ENCODE data around the gene KLF15.
"Not testable (repeated sequence)": the region's sequence is repeated elsewhere in the genome, so short reads cannot be mapped to it uniquely, and the experiment has no call there.

Gene KLF15

DNA sequence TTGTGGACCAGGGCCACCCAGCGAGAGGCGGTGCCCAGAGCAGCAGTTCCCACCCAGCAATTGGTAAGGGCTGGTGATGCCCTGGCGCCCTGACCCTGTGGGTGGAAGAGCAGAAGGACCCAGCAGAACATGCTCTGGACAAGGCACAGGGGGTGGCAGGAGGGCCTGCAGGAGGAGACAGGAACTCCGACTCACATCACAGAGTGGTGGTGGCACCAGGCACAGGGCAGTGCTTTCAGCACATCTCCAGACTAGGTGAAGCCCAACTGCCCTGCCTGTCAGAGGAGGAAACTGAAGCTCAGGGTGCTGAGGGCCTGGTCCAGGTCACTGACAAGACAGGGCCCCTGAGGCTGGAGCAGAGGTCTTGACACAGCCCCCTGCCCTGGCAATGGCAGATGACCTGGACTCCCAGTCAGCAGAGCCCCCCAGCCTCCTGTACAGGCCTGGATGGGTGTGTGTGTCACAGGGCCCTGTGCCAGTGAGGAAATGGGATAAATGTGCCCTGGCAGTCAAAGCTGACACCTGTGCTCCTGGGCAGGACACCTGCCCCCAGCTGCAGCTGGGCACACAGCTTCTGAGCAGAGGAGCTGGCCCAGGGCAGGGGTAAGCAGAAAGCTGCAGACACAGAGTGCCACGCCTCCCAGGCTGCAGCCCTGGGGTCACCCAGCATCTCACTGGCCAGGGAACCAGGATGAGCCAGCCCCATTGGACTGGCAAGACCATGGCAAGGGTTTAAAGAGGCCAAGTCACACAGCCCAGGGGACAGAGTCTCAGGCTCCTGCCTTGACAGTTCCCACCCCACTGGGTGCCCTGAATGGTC lies 11.4 kb downstream of the KLF15 start:
- DNase-seq = no peak

DNA sequence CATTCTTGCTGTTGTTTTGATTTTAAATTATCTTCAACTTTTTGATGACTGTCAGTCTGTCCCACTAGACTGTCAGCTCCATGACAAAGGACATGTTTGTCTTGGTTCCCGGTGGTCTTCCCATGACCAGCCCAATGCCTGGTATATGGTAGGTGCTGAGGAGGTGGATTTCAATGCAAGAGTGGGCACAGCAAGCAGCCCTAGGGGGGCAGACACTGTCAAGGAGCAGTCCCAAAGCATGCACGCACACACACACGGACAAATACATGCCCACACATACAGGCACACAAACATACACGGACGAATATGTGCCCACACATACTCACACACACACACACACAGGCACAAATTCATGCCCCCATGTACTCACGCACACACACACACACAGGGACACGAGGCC lies 12.0 kb downstream of the KLF15 start:
- no peak for DNase-seq

DNA sequence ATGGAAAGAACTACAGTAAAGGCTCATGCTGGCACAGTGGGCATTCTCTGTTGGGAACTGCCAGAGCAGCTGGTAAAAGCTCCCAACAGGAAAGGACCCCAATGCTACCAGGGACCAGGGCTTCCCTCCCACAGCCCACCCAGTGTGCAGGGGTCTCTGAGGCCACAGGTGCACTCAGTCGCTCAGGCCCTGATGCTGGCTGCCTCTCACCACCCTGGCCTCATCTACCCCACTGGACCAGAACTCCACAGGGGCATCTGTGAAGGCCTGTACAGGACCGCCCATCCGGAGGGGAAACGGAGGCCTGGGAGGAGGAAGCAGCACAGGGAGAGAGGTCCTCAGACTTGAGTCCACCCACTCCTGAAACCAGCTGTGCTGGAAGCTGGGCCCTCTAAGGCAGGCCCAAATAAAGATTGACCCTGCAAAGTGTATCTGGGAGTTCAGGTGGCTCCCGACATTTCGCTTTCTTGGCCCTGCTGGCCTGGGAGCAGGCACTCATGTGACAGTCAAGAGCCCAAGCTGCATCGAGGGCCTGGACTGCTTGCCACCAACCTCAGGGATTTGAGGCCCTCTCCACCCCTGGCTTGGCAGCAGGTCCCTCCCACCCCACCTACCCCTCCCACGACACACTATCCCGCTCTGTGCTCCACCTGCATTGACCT lies 12.7 kb downstream of the KLF15 start:
- no peak for DNase-seq

DNA sequence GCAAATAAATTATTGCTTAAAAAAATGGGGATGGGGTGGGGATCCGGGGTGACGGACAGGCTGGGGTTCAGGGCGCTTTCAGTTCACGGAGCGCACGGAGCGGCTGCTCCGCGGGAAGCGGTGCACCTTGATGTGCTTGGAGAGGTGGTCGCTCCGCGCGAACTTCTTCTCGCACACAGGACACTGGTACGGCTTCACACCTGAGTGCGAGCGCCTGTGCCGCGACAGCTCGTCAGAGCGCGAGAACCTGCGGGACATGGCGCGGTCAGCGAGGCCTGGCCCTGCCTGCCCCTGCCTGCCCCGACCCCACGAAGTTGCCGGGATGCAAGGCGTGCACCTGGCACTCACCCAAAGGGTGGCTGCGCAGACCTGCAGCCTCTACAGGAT lies 13.6 kb downstream of the KLF15 start:
- no peak for DNase-seq

DNA sequence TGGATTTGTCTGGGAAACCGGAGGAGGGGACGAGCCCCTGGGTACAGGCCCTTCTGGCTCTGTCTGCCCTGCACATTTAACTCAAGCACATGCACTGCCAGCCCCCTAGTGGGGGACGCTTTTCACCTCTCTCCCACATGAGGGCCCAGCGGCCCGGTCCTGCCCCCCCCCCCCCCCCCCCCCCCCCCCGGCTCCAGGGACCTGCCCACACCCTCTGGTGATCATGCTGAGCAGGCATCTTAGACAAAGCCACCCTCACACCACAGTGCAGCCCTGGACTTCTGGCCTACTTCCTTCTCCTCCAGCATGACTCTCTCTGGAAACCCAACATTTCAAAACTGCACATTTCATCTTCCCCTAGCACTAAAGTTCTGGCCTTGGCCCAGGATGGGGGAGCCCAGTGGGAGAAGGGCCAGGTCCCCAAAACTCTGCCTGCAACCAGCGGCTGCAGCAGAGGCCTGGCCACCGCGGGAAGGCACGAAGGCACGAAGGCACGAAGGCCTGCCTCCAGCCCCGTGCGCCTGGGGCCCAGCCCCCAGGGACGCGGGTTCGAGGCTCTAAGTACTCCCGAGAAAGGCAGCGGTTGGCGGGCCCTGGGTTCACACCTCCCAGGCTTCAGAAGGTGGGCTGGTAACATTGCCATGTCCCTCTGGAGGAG lies 14.1 kb downstream of the KLF15 start:
- no peak for DNase-seq

DNA sequence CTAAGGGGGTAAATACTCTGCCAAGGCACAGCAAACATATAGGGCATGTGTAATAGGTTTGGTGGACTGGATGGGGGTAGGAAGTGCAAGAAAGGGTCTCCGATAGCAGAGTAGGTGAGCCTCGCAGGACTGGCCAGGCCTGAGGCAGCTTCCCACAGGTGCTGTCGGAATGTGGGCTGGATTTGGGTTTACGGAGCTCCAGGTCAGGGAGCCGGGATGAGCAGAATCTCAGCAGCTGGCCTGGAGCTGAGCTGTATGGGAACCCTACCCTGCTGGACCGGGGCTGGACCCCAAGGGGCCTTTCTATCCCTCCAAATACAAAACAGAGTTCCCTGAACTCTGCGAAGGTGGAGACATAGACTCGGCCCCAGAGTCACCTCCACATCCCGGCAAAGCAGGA lies 15.0 kb downstream of the KLF15 start:
- no peak for DNase-seq

DNA sequence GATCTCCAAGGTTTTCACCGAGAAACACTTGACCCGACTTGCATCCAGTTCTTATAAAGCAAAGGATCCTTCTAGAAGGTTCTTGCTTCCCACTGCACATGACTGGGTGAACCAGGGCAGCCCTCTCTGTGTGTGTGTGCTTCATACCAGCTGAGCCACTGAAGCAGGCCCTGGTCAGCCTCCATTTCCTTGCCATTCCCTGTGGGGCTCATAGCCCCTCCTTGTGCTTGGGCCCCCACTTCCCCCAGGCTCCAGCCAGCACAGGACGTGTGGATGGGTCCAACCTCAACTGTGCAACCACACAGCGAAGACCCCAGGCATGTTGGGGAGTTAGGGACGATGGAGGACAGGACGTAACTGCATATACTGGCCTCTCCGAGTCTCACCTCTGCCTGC lies 15.5 kb downstream of the KLF15 start:
- DNase-seq = no peak

DNA sequence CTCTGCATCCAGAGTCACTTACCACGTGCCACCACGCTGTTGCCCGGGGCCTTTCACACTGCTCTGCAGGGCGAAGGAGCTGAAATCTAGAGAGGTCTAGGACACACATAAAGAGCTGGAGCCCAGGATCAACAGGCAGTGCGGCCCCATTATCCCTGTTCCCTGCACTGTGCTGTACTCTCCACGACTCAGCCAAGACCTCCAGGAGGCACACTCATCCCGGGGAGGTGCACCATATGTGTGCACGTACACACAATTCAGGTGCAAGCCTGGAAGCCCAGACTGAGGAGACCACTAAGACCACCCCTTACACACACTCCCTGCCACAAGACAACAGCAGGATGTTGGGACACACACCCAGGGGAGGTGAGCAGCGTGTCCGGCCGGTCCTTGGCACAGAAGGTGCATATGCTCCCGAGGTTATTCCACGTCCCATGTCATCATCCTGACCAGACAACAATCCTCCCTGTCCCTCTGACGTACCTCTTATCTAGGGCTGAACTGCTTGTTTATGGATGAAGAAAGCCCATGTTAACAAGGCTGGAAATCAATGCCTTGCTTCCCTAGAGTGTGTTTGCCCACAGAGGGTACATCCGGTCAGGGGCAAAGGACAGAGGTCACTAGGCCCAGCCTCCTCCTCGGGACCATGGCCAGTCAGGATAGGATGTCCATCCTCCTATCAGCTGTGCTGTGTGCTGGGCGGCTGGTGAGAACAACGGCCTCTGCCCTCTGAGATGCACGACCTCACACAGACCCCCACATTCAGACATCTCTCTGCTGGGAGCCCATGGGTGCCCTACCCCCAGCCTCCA lies 16.1 kb downstream of the KLF15 start:
- DNase-seq = no peak

DNA sequence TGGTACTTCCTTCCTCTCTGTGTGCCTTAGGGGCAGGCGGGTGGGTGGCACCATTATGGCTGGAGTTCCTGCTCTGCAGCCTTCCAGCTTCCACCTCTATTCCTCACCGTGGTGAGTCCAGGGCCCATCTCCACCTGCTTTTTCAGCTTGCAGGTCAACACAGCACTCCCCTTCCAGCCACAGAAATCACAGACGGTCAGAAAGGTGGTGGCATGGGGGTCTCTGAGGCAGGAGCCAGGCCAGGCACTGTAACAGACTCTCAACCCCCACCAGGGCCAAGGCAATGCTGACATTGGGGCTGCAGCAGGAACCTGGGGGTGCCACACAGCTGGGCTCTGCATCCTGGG lies 16.6 kb downstream of the KLF15 start:
- DNase-seq = no peak

DNA sequence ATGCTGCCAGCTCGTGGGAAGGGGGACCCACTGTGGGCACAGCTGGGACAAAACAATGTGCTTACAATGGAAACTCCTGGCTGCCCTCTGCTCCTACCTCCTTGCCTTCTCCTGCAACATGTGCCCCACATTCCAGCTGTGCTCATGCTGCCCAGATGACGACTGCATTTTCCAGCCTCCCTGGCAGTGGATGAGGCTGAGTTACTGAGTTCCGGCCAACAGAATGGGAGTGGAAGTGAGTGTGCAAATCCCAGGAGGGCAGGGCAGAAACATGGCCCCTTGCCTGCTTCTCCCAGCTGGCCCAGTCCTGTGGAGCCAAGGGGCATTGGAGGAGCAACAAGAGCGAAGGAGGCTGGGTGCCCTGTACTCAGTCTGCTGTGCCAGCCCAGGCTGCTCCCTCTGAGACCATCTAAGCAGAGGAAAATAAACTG lies 17.1 kb downstream of the KLF15 start:
- no peak for DNase-seq

DNA sequence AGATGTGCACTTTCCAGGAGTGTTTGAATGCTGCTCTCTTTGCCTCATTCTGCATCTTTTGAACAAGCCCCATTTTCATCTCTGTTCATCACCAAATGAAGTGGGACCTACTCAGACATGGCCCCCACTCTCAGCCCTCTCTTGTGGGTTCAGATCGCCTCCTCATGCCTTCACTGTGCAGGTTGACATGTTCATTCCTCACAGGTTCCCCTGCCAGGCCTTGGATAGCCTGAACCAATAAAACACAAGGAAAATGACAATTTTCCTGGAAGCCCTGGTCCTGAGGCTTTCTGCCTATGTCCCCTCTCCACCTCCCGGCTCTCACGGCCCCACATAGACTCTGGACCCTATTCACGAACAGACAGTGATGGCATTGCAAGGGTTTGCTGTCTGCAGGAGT lies 17.7 kb downstream of the KLF15 start:
- no peak for DNase-seq

DNA sequence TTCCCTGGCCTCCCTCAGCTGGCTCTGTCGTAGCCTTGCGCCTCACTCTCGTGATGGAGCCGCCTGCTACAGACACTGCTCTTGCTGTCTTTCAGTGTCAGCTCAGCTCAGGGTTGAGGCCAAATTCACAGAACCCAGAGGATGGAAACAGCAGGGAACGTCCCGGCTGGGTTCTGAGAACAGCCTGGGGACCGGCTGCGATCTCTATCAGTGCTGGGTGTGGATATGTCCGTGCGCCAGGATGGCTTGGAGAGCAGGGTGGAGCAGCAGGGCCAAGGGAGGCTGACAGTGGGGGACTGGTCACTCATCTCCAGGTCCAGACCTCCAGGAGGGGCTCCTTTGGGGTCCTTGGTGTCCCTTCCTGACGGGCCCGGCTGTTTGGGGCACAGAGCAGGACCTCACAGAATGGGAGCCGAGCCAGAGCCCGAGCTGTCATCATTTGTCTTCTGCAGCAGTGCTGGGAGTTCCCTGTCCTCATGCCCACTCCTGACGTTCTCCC lies 18.4 kb downstream of the KLF15 start:
- DNase-seq = no peak

DNA sequence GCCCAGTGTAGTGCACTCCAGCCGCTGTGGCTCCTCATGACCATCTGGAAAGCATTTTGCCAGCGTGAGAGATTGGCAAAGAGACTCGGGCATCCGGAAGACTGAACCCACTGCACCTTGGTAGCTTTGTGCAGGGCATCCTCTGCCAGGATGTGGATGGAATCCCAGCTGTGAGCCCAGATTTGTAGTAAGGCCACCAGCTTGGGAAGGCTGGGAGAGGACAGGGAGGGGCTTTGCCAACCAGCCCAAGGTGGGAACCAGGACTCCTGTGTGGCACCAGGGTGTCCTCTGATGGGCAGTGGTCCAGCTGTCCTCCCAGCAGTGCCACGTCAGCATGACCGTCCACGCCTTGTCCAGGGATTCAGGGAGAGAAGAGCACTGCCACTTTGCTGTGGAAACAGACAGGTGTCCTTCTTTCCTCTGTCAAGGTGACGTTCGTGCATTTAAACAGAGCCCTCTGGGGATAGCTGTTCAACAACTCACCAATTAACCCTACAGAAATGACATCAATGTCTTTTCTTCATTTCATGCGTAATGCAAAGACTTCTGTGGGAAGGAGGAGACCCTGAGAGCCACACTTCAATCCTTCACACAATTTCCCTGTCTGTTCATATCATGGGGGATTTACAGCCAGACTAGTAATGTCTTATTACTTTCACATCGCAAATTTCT lies 19.1 kb downstream of the KLF15 start:
- DNase-seq = no peak

DNA sequence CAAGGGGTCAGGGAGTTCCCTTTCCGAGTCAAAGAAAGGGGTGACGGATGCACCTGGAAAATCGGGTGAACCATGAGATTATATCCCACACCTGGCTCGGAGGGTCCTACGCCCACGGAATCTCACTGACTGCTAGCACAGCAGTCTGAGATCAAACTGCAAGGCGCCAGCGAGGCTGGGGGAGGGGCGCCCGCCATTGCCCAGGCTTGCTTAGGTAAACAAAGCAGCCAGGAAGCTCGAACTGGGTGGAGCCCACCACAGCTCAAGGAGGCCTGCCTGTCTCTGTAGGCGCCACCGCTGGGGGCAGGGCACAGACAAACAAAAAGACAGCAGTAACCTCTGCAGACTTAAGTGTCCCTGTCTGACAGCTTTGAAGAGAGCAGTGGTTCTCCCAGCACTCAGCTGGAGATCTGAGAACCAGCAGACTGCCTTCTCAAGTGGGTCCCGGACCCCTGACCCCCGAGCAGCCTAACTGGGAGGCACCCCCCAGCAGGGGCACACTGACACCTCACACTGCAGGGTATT lies 25.3 kb downstream of the KLF15 start:
- not testable (repeated sequence) for DNase-seq

DNA sequence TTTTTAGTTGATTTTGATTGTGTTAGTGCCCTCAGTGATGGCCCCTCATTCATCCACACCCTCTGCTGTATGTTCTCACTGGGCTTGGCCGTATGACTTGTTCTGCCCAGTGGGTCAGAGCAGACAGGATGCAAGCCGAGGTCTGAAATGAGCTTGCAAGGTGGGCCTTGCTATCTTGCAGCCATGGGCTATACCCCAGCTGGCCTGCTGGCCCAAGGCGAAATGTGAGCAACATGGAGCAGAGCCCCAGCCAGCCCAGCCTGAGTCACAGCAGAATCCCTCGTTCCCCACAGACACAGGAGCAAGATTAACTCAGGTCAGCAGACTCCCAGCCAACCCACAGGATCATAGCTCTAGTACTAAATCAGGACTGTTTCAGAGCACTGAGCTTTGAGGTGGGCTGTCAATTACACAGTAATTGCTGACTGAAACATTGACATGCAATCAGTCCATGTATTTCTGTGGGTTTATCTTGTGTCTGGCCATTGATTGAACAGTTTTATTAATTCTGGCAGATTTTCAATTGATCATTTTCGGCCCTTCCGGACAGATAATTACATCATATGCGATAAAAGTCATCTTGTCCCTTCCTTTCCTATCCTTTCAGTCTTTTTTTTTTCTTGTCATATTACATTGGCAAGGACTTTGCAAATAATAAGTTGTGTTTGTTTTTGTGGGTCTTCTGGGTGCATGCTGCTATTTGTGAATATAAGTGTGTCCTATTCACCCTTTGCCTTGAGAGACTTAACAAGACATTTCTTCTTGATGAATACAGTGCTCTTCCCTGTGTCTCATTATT lies 27.1 kb downstream of the KLF15 start:
- no peak for DNase-seq

DNA sequence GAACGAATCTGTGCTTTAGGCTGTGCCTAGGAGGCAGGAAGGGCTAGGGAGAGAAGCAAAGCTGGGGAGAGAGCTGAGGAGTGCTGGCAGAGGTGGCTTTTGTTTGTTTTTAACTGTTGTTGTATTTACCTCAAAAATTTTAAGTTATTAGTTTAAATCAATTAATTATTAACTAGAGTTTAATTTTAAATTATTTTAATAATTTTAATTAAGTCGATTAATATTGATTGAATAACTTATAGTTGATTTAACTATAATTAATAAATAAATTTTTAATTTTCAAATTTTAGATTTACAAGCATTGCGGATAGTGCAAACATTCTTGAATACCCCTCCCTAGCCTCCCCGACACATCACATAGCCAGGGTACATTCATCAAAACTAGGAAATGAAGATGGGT lies 30.6 kb downstream of the KLF15 start:
- no peak for DNase-seq

DNA sequence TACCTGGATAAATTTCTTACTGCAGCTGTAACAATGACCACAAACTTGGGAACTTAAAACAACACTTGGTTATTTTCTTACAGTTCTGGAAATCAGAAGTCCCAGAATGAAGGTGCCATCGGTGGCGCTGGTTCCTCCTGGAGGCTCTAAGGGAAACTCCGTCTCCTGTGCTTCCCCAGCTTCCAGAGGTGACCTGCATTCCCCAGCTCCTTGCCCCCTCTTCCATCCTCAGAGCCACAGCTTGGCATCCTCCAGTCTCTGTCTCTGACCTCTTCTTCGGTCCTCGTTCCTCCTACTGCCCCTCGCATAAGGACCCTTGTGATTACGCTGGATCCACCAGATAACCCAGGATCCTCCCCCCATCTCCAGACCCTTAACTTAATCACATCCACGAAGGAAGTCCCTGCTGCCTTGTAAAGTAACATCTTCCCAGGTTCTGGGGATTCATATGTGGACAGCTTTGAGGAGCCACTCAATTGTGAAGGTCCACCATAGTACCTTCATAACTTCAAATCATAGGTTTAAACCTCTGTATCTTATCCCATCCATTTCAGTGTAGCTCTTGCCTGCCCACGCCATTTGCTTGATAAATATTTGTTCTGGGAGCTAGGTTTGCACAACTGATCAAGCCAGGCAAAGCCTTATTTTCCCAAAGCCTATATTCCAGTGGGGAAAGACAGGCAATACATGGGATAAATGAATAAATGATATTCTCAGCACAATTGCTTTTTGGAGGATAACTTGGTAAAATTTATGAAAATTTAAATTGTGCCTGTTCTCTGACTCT lies 34.8 kb downstream of the KLF15 start:
- DNase-seq = no peak

DNA sequence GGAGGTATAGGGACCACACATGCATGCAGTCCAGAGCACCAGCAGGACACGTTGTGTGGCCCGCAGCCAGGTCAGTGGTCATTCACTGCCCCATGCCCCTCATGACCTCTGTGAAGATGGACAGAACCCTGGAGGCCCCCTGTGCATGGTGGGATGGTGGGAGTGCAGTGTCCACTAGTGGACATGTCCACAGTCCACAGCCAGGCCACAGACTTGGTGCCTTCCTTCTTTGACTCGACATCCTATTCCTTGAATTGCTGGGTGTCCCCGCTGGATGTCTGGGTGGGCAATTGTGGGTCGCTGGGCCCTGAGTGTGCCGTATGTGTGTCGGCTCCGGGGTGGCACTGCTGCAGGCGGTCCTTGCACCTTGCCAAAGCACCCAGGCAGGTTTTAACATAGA lies 35.7 kb downstream of the KLF15 start:
- no peak for DNase-seq

DNA sequence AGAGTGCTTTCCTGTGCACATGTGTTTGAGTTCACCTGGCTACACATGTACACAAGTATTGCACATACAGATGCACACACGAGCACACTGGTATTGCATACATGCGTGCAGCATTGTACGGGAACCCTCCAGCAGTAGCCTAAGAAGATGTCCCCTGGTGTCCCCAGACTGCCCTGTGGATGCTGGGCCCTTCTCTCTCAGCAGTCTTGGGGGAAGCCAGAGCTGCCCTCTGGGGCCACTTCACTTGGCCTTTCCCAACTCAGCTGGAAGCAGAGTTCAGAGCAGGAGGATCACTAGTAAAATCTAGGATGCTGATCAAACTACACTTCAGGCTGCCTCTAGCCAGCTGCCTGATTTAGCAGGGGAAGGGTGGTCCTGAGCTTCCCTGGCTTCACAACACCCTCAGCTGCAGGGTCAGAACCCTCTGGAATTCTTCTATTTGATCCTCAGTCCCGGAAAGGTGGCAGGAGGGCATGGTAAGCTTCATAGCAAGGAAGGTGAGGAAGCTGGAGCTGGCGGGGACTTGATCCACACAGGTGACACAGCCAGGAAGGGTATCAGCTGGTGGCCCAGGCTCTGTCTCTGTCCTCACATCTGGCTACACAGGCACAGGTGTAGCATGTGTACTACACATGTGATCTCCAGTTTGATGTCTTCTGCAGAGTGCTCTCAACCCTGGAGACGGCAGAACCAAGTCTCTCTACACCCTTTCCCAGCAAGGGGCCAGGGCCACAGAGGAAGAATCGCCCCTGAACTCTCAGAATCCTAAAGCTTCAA lies 36.5 kb downstream of the KLF15 start:
- DNase-seq = no peak
